ENCODE data around the gene TSHZ2.

TSHZ2 gene

GRCh38 chr20:53329781-53330180, 357.6 kb downstream of the TSHZ2 start:
- DNase-seq, result no peak

- DNase-seq, result no peak
Measured at GRCh38 chr20:53330601-53331140, 358.5 kb downstream of the TSHZ2 start.

GRCh38 chr20:53331151-53331973, 359.2 kb downstream of the TSHZ2 start:
- DNase-seq, result no peak

DNA sequence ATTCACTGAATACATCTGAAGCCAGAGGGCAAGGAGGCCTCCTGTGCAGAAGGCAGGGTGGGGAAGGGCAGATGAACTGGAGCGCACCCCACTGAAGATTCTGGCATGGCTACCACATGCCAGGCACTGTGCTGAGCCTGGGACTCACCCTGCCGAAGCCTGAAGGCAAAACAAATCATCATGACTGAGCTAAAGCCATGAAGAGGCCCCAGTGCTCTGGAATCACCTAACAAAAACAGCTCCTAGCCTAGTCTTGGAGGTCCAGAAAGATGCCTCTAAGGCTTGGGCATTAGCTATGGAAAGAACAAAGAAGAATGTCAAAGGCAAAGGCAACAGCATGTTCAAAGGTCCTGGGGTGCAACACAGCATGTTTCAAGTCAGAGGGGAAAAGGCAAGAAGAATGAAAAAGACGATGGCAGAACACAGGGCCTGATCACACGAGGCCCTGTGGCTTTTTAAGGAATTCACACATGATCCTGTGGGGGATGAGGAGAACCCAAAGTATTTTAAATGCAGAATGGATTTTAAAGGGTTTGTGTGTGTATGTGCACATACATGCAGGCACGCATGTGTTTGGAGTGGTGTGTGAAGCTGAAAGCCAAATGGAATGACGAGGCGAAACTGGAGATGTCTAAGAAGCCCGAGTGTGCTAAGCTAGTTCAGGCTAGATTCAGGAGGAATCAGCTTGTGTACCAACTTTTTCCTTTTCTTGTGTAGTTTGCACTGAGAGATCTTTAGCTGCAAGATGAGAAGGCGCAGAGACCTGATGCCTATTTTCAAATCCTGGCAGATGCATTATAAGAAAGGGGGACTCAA, 360.1 kb downstream of the TSHZ2 start:
- no peak for DNase-seq

- no peak for DNase-seq
Measured at GRCh38 chr20:53334861-53335260, 362.7 kb downstream of the TSHZ2 start.

DNA sequence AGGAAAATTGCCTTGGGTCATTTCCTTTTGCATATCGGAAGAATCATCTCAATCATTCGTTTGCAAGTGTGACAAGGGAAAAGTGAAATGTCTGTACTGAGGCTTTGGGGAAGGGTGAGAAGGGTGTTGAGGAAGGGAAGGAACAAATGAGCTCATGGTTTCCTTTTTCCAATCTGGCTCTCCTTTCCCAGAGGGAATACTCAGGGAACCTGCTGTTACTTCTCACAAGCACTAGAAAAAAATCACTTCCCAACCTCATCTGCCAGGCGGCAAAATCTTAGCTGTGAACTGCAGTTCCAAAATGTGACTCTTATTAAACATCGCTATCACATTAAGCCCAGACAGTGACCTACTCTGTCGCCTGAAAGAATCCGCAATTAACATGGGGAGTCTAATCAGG, 363.4 kb downstream of the TSHZ2 start:
- DNase-seq, result no peak

DNA sequence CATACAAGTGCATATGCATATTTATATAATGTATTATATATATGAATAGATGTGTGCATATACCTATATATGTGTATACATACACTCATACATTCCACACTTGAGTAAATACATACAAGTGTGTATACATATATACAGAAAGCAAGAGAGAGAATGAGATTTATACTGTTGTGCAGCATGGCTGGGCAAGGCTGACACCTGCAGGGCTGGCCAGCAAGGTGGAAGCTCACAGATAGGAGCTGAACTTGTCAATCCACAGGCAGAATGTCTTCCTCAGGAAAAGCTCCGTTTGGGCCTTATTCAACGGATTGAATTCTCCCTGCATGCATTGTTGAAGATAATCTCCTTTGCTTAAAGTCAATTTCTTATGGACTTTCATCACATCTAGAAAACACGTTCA, 364.7 kb downstream of the TSHZ2 start:
- DNase-seq, result no peak

DNA sequence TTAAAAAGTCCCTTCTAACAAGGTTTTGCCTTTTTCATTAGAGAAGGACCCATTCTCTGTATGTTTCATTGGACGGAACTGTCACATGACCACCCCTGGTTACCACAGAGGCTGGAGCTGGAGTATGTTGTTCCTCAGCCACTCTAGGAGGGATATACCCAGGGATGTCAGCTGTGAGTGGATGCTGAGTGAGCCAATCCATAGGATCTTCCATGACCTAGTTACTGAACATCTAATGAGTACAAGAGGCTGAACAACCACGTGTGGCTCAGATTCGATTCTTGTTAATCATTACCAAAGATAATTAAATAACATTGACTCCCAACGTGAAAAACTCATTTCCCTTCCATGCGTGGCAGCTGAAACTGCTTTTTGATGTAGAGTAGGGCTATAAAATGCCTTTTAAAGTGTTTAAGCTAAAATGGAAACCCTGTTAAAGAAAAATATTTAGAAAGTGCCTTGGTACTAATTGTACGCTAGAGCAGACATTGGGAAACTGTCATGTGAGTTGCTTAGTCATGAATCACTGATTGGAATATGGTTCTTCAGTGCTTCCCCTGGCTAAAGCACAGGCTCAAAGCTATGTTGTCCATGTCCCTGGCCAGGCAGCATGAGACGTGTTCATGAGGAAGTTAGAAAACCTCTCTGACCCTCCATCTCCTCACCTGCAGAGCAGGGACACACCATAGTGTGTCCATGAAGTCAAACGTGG, 365.4 kb downstream of the TSHZ2 start:
- DNase-seq, result no peak

- no peak for DNase-seq
Measured at GRCh38 chr20:53338716-53339115, 366.6 kb downstream of the TSHZ2 start.

DNA sequence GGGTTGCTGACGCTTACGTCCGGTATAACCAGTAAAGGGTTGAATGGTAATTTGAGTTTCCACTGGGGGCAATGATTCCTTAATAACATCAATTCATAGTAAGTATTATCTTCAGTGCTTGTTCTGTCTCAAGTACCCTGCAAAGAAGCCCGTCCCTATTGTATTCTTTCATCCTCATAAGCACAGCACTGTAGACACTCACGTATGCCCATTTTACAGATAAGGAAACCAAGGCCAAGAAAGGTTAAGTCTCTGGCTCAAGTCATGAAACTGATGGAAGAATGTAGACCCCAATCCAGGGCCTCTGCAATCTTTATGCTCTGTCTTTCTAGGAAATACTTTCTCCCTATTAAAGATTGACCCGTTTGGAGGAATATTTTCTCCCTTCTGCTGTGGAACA, 370.3 kb downstream of the TSHZ2 start:
- no peak for DNase-seq

DNA sequence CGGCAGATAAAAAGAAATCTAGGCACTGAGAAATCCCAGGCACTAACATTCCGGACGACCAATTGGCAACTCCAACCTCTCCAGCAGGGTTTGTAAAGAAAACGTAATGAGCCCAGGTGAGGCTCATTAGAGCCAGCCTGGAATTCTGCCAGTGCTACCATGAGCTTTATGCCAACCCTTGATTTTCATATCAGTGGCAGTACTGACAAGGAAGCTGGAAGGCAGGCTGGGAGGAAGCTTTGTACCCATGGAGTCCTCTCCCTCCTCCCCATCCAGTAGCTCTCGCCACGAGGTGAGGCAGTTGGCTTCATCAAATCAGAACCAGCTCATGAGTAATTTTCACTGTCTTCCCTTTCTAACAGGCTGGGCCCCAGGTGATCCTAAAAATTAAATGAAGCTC, 371.3 kb downstream of the TSHZ2 start:
- no peak for DNase-seq

DNA sequence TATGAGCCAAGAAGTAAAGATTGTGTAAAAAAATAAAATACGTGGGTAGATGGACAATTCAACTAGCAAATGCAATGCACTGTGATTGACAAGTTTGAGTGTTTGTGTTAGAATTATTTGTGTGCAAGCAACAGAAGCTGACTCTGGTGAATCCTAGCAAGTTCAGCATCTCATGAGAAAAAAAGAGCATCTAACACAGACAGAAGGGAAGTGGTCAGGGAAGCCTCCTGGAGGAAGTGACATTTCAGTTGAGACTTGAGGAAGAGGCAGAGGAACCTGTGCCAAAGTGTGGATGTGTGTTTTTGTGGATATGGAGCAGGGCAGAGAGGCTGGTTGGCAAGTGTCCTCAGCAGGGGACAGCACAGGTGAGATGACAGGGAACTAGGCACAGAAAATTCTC, 372.7 kb downstream of the TSHZ2 start:
- no peak for DNase-seq

DNA sequence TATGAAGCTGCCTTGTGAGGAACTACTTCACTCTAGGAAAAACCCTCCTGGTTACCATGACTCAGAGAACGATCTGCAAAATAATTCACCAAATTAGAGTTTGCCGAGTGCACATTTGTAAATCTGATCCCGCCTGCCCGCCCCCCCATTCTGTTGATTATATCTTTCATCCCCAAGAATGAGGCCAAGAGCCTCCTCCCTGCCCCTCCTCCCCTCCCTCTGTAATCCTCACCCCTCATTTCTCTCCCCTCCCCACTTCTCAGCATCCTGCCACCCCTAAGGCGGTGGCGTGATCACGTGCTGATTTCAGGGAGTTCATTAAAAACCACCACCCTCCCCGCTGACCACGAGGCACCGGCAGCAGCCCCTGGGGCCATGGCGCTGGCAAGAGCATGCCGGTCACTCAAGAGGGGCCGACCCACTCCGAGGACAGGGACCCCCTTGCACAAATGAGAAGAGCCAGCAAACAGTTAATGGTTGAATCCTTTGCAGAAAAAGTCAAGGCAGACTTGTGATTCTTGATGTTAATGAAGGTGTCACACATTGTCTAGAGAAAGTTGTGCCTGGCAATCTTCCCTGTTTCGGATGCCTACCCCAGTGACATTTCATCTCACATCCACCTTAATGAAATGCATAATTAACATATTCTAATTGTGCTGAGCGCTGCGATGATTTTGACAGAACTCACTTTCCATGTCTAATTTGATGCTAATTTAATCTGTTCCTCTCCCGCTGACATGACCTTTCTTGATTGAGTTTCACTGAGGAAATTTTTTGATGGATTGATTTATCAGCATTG, 373.6 kb downstream of the TSHZ2 start:
- DNase-seq, result no peak

GRCh38 chr20:53346335-53346648, 374.1 kb downstream of the TSHZ2 start:
- DNase-seq, result no peak

- no peak for DNase-seq
Measured at GRCh38 chr20:53349730-53350129, 377.6 kb downstream of the TSHZ2 start.

DNA sequence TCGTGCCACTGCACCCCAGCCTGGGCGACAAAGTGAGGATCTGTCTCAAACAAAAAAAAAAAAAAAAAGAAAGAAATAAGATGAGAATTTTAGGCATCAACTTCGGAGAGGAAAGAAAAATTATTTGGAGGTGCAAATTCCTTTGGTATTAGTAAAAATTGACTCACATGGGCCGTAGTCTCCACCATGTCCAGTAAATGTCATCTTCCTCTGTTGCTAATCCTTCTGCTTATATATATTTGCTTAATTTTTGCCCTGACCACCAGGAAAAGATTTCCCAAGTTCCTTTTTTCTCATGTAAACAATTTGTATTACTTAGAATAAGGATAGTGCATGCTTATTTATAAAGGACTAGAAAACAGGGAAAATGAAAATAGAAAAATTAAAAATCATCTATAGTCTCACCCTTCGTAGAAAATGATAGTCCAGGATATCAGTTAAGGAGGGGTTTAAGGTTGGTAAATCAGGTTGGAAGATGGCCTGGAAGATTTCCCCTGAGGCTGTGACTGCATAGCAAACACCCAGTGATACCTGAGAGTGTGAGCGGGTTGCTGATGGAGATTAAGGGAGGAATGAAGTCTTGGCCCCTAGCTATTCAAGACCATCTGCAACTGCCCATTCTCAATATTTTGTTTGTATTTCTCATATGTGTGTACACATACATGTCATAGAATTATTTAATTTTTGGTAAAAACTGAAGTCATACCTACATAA, 380.7 kb downstream of the TSHZ2 start:
- DNase-seq, result no peak

DNA sequence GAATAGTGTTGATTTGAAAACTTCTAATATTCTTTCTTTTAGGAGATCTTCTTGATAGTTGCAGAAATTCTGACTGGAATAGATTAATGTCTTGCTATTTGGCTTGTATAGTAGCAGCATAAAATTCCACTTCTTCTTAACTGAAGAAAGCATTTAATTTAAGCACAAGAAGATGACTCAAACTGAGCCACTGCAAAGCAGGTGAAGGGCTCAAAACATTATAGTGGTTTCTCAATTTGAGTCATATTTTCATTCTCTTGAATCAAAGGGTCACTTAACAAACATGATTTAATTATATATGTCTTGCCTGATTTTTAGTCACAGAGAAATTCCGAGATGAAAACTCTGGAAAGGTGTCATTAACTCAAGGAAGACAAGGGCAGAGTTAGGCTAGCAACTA, 382.2 kb downstream of the TSHZ2 start:
- DNase-seq, result no peak

DNA sequence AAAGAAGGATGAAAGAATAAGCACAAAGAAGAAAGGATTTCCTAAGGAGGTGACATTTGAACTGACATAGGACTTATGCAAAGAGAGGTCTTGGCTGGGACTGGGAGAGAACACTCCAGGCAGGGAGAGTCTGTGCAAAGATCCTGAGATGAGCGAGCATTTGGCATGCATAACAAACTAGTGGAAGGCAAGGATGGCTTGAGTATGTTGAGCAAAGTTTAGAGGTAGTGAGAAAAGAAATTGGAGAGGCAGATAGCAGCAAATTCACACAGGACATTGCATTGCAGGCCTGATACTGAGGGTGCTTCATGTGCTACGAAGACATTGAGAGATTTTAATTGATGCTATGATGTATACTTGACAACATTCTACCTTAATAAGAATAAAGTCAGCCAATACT, 383.6 kb downstream of the TSHZ2 start:
- DNase-seq, result no peak

GRCh38 chr20:53359425-53359824, 387.3 kb downstream of the TSHZ2 start:
- no peak for DNase-seq

- DNase-seq, result no peak
Measured at GRCh38 chr20:53360852-53361251, 388.7 kb downstream of the TSHZ2 start.

DNA sequence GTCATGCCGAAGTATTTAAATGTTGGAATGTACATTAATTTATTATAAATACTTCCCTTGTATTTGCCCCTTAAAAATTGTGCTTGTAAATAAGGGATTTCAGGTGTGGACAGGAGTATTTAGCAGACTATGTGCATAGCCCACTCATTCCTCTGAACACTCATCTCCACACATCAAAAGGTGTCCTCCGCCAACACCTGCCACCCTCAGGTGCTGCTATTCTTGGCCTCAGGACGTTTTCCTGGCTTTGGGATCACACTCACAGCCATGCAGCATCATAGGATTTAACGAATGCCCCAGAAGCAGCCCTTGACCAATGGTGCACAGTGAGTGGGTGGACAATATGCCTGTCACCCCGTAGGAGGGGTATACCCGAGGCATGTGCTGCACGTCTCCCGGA, 390.6 kb downstream of the TSHZ2 start:
- no peak for DNase-seq

GRCh38 chr20:53364646-53365045, 392.5 kb downstream of the TSHZ2 start:
- DNase-seq, result no peak

Data from stimulated activated CD4-positive, alpha-beta T cell treated with anti-CD3 and anti-CD28 coated beads, Interleukin-2, amount 100 ng/mL, for 24 hours (primary cell).